SHP77 (cell line): ENCODE data around the gene THSD7B.
A peak's percentile ranks its signal among the peaks of the same experiment; 100 is the strongest.

Source experiments
- DNase-seq, 2 experiments: peaks; one replicate each; lab custom pipeline; 2025; lab: John Stamatoyannopoulos, UW

THSD7B gene

GRCh38 chr2:136823291-136823690 is 57.9 kb downstream of the THSD7B start:
- DNase-seq, result no peak

GRCh38 chr2:136828162-136828561 is 62.8 kb downstream of the THSD7B start:
- DNase-seq, result no peak

- DNase-seq, result no peak
Observed at GRCh38 chr2:136828774-136829173, 63.4 kb downstream of the THSD7B start.

- no peak for DNase-seq
Observed at GRCh38 chr2:136844546-136844945, 79.2 kb downstream of the THSD7B start.

- DNase-seq, result no peak
Observed at GRCh38 chr2:136858656-136859055, 93.3 kb downstream of the THSD7B start.

- no peak for DNase-seq
Observed at GRCh38 chr2:136860443-136860958, 95.2 kb downstream of the THSD7B start.

- no peak for DNase-seq
Observed at GRCh38 chr2:136863468-136863867, 98.1 kb downstream of the THSD7B start.

GRCh38 chr2:136863874-136864273 is 98.5 kb downstream of the THSD7B start:
- DNase-seq, result no peak

GRCh38 chr2:136871424-136871823 is 106.1 kb downstream of the THSD7B start:
- DNase-seq, result no peak

GRCh38 chr2:136874258-136874657 is 108.9 kb downstream of the THSD7B start:
- DNase-seq, result no peak

GRCh38 chr2:136891100-136891499 is 125.8 kb downstream of the THSD7B start:
- no peak for DNase-seq

GRCh38 chr2:136894007-136894634 is 128.8 kb downstream of the THSD7B start:
- no peak for DNase-seq

- DNase-seq, result no peak
Observed at GRCh38 chr2:136901732-136902131, 136.4 kb downstream of the THSD7B start.

GRCh38 chr2:136905779-136906178 is 140.4 kb downstream of the THSD7B start:
- DNase-seq, result no peak

GRCh38 chr2:136909777-136910176 is 144.4 kb downstream of the THSD7B start:
- DNase-seq, result no peak

GRCh38 chr2:136916131-136916530 is 150.8 kb downstream of the THSD7B start:
- DNase-seq, result no peak

GRCh38 chr2:136917411-136917881 is 152.1 kb downstream of the THSD7B start:
- no peak for DNase-seq

- DNase-seq, result no peak
Observed at GRCh38 chr2:136919682-136920081, 154.3 kb downstream of the THSD7B start.

- DNase-seq, result peak; percentile 1 to 7
Observed at GRCh38 chr2:136920652-136921333, 155.4 kb downstream of the THSD7B start.

GRCh38 chr2:136927156-136927555 is 161.8 kb downstream of the THSD7B start:
- no peak for DNase-seq

- no peak for DNase-seq
Observed at GRCh38 chr2:136929531-136929930, 164.2 kb downstream of the THSD7B start.

GRCh38 chr2:136932700-136933099 is 167.4 kb downstream of the THSD7B start:
- DNase-seq, result peak; percentile 2 to 3

GRCh38 chr2:136935119-136935518 is 169.8 kb downstream of the THSD7B start:
- no peak for DNase-seq
